Osteoblast (primary cell): ENCODE results near the gene ACBD7. TPM values are rescaled to one million over a fixed set of nuclear protein-coding genes. Genes with fewer than 3 reads are reported as not detected.

Experiments
- DNase-seq: peaks from one replicate; pipeline ENCODE4 v3.0.0; 2011; ENCODE audit warnings: low spot score, mixed read lengths; ENCODE audit not compliant: insufficient read length; ENCODE audit errors: missing footprints
- H2AFZ ChIP-seq: 2 replicates; pipeline ENCODE4 v1.6.0; 2011; ENCODE audit warnings: mild to moderate bottlenecking, low read length
- H3K27ac ChIP-seq: 2 replicates; pipeline ENCODE4 v1.5.1; 2011; ENCODE audit warnings: mild to moderate bottlenecking, low read depth, low read length, moderate library complexity
- H3K27me3 ChIP-seq: 2 replicates; pipeline ENCODE4 v1.6.0; 2012; ENCODE audit warnings: mild to moderate bottlenecking, control low read depth, inconsistent platforms, low read length, moderate library complexity; ENCODE audit not compliant: insufficient read depth
- H3K36me3 ChIP-seq: 2 replicates; pipeline ENCODE4 v1.5.1; 2011; ENCODE audit warnings: mild to moderate bottlenecking, low read length, control low read depth, moderate library complexity; ENCODE audit not compliant: insufficient read depth
- H3K4me1 ChIP-seq: 2 replicates; pipeline ENCODE4 v1.5.1; 2011; ENCODE audit warnings: mild to moderate bottlenecking, low read length, control low read depth, moderate library complexity; ENCODE audit not compliant: insufficient read depth
- H3K4me2 ChIP-seq: 2 replicates; pipeline ENCODE4 v1.6.0; 2011; ENCODE audit warnings: mild to moderate bottlenecking, low read length; ENCODE audit not compliant: insufficient read depth
- H3K4me3 ChIP-seq: fragments of 200-600 bp; sonication (generic); 3 replicates; pipeline ENCODE4 v1.5.1; 2012; ENCODE audit warnings: mild to moderate bottlenecking, low read length, inconsistent platforms; ENCODE audit not compliant: insufficient read depth
- H3K79me2 ChIP-seq: 2 replicates; pipeline ENCODE4 v1.6.0; 2012; ENCODE audit warnings: mild to moderate bottlenecking, low read length, control low read depth, inconsistent platforms; ENCODE audit not compliant: insufficient read depth
- H3K9me3 ChIP-seq: 2 replicates; pipeline ENCODE4 v1.5.1; 2011; ENCODE audit warnings: low read depth, low read length, control low read depth
- H4K20me1 ChIP-seq: 2 replicates; pipeline ENCODE4 v1.6.0; 2012; ENCODE audit warnings: mild to moderate bottlenecking, low read length, control low read depth; ENCODE audit not compliant: insufficient read depth
- CTCF ChIP-seq: IDR thresholded peaks from 2 replicates; pipeline ENCODE4 v1.5.1; 2011; ENCODE audit warnings: mild to moderate bottlenecking, low read depth, low read length, moderate library complexity; ENCODE audit errors: extremely low read depth
- total RNA-seq: library from RNA; depleted of rRNA; stranded (reverse); fragments of >200 nt; gene quantifications from 2 replicates; pipeline ENCODE4 v1.2.3, GENCODE V29; 2012

Gene ACBD7
- total RNA-seq, result 0.72 and 0.88 TPM in 2 replicates

GRCh38 chr10:15088428-15089261, at the start of gene ACBD7:
Gene ACBD7 (minus strand): TSS chr10:15088776. CDS start chr10:15088728, 48 bp downstream.
- Histone ChIP-seq H3K4me2 (peak within 1 kb of the TSS; percentile 90), H3K27me3 (no peaks in the 10 kb centered on the region), H3K36me3 (no peaks in the 10 kb centered on the region), H4K20me1 (no peaks in the 10 kb centered on the region), H3K79me2 (no peaks in the 10 kb centered on the region), H3K4me3 (peak within 1 kb of the TSS; percentile 77), H2AFZ (peak within 1 kb of the TSS; percentile 83), H3K27ac (no peak within 1 kb of the TSS), H3K9me3 (no peaks in the 10 kb centered on the region), H3K4me1 (peaks cover 13% of the 10 kb centered on the region)
- TF ChIP-seq CTCF, result no peak
- peak; percentile 98 for DNase-seq

GRCh38 chr10:15137636-15138035, 49.1 kb upstream of the ACBD7 start:
- DNase-seq, result no peak
- H3K27me3 ChIP-seq, result no peaks in the 10 kb centered on the region
- no peak overlapping the region for H3K4me3 ChIP-seq
- H3K27ac ChIP-seq, result peak overlapping the region; percentile 72
- H3K36me3 ChIP-seq, result peaks cover 46% of the 10 kb centered on the region
- peaks cover 19% of the 10 kb centered on the region for H3K4me1 ChIP-seq
- peaks cover 5% of the 10 kb centered on the region for H4K20me1 ChIP-seq
- H3K9me3 ChIP-seq, result no peaks in the 10 kb centered on the region
- no peak overlapping the region for H2AFZ ChIP-seq
- no peak overlapping the region for H3K4me2 ChIP-seq
- H3K79me2 ChIP-seq, result peaks cover 64% of the 10 kb centered on the region
- TF ChIP-seq CTCF, result no peak

DNA sequence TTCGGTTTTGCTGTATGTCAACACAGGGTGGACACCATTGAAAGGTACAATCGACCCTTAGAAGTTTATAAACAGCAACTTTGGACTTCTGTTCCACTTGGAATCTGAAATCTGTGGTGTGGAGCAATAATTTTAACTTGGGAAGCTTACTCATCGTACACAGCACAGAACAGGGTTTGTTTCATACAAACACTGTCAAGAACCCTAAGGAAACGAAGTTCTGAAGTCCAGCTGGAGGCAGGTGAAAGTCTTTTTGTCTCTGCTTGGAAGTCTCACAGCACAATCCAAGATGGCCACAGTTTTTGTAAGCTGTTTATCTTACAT, 48.4 kb upstream of the ACBD7 start:
- TF ChIP-seq CTCF, result no peak
- peaks cover under 1% of the 10 kb centered on the region for H4K20me1 ChIP-seq
- H3K36me3 ChIP-seq, result peaks cover 51% of the 10 kb centered on the region
- H2AFZ ChIP-seq, result no peak overlapping the region
- H3K27me3 ChIP-seq, result no peaks in the 10 kb centered on the region
- no peaks in the 10 kb centered on the region for H3K9me3 ChIP-seq
- DNase-seq, result no peak
- peaks cover 19% of the 10 kb centered on the region for H3K4me1 ChIP-seq
- H3K27ac ChIP-seq, result peak overlapping the region; percentile 72
- peaks cover 58% of the 10 kb centered on the region for H3K79me2 ChIP-seq
- no peak overlapping the region for H3K4me2 ChIP-seq
- H3K4me3 ChIP-seq, result no peak overlapping the region

DNA sequence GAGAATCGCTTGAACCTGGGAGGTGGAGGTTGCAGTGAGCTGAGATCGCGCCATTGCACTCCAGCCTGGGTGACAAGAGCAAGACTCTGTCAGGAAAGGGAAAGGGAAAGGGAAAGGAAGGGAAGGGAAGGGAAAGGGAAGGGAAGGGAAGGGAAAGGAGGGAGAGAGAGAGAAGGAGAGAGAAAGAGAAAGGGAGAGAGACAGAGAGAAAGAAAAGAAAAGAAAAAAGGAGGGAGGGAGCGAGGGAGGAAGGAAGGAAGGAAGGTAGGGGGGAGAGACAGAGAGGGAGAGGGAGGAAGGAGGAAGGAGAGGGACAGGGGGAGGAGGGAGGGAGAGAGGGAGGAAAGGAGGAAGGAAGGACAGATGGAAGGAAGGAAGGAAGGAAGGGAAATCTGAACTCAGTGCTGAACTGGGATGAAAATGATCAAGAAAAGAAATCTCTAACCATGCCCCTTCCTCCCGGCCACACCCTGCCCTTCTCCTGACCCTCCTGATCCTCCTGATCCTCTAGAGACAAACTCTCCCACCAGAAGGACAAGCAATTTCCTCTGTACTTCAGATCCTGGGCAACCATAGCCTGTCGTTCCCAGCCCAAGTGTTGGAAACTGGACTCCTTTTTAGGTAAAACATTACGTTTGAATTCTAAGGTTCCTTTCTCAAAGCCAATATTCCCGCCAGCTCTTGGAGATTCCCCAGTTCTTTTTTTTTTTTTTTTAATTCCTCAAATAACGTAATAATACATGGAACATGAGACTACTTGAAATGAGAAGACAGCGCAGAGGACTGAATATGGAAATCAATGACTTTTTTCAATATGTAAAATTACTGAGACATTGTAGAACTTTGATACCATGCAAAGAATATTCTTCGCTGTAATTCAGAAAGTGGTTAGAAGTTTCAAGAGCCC, 47.8 kb upstream of the ACBD7 start:
- TF ChIP-seq CTCF, result no peak
- Histone ChIP-seq H3K4me2 (no peak overlapping the region), H3K4me3 (no peak overlapping the region), H2AFZ (no peak overlapping the region), H3K4me1 (peaks cover 14% of the 10 kb centered on the region), H3K36me3 (peaks cover 53% of the 10 kb centered on the region), H4K20me1 (no peaks in the 10 kb centered on the region), H3K27ac (peak overlapping the region; percentile 72), H3K9me3 (no peaks in the 10 kb centered on the region), H3K27me3 (no peaks in the 10 kb centered on the region), H3K79me2 (peaks cover 51% of the 10 kb centered on the region)
- DNase-seq, result no peak
